HG03575 (cell line): ENCODE measurements around the gene ZNF677.
"Not testable (repeated sequence)": the region's sequence is repeated elsewhere in the genome, so short reads cannot be mapped to it uniquely, and the experiment has no call there.

Experiments used
- ATAC-seq: cut with Tn5 transposase; IDR thresholded peaks from one replicate; pipeline ENCODE4 v1.9.1; 2021; ENCODE audit not compliant: unreplicated experiment, insufficient number of reproducible peaks, low FRiP score; ENCODE audit errors: extremely low read depth

ZNF677 gene

GRCh38 chr19:53254411-53255341 lies at the start of gene ZNF677:
Gene ZNF677, minus strand, starts transcription at chr19:53254873. Its CDS starts 3,323 bp downstream, at chr19:53251550.
- ATAC-seq, result no peak

DNA sequence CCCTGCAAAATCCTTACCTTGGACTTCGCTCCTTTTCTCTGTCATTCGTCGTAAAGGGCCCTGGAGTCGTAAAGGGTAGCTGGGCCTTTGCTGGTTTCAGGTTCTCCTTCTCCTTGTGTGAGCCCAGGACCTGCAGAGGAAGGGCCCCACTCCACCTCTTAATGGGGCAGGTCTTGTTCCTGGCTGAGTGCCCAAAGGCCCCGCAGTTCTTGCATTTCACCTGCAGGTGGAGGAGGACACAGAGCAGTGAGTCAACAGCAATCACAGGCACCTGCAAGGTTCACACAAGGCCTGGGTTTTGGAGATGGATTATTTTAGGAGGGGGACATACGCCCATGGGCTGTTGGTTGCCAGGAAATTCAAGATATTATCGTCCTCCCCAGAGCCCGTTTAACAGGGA lies 46.7 kb upstream of the ZNF677 start:
- ATAC-seq, result not testable (repeated sequence)

DNA sequence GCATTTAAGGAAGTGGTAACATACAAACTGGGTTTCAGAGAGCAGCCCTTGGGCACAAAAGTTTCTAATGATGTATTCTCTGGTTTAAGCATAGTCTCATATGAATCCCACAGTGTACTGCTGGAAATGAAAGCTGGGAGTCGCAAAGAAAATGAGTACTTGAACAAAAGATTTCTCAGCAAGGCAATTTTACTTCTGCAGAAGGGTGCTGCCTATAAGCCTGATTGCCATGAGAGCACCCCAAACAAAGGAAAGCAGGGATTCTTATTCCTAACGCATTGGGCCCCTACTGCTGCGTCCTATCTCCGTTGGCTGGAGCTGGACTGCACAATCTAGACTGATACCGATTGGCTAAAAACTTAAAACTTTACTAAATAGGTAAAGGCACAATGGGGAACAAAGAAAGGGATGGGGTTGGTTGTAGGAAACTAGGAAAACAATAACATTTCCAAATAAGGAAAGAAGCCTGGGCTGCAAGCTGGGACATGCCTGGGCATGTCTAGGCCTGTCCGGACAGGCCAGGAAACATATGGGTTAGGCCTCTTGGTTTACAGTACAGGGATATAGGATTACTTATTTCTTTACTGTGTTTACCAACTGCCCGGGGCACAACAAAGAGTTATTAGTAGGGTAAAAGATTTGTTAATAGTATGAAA lies 40.2 kb upstream of the ZNF677 start:
- no peak for ATAC-seq

GRCh38 chr19:53290758-53291549 lies 36.3 kb upstream of the ZNF677 start:
- ATAC-seq, result no peak

GRCh38 chr19:53285087-53285486 lies 30.4 kb upstream of the ZNF677 start:
- ATAC-seq, result no peak

- not testable (repeated sequence) for ATAC-seq
Measured at GRCh38 chr19:53281947-53282346, 27.3 kb upstream of the ZNF677 start.

- ATAC-seq, result no peak
Measured at GRCh38 chr19:53275480-53275879, 20.8 kb upstream of the ZNF677 start.

GRCh38 chr19:53272044-53272443 lies 17.4 kb upstream of the ZNF677 start:
- ATAC-seq, result no peak

DNA sequence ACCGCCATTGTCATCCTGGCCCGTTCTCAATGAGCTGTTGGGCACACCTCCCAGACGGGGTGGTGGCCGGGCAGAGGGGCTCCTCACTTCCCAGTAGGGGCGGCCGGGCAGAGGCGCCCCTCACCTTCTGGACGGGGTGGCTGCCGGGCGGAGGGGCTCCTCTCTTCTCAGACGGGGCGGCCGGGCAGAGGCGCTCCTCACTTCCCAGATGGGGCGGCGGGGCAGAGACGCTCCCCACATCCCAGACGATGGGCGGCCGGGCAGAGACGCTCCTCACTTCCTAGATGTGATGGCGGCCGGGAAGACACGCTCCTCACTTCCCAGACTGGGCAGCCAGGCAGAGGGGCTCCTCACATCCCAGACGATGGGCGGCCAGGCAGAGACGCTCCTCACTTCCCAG lies 15.2 kb upstream of the ZNF677 start:
- not testable (repeated sequence) for ATAC-seq

GRCh38 chr19:53267623-53268022 lies 12.9 kb upstream of the ZNF677 start, which contains the start of gene VN1R4:
Gene VN1R4, minus strand, starts transcription at chr19:53267723. Its CDS starts 58 bp downstream, at chr19:53267665.
- ATAC-seq, result not testable (repeated sequence)

- not testable (repeated sequence) for ATAC-seq
Measured at GRCh38 chr19:53257715-53258342, 3.2 kb upstream of the ZNF677 start, which contains the start of gene VN1R2. Gene VN1R2, plus strand, starts transcription at chr19:53258292. Its CDS starts 84 bp downstream, at chr19:53258376.

- no peak for ATAC-seq
Measured at GRCh38 chr19:53246498-53246897, 8.2 kb downstream of the ZNF677 start.

- ATAC-seq, result no peak
Measured at GRCh38 chr19:53237114-53237777, 17.4 kb downstream of the ZNF677 start.

DNA sequence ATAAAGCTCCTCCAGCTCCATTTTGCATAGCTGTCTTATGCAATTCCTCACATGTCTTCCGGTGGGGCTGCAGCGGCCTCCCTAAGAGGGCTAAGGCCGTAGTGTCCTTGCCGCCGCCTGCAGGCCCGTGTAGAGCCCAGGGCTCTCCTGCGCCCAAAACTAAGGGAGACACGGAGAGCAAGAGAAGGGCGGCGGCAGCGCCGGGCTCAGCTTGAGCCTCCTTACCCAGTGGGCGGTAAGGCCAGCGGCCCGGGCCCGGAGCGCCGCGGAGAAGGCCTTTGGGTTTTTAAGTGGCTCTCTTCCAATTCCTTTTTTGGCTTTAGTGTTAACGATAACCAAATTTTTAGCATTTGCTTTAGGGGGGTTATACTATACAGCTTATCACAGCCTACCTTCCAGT lies 30.1 kb downstream of the ZNF677 start:
- no peak for ATAC-seq

DNA sequence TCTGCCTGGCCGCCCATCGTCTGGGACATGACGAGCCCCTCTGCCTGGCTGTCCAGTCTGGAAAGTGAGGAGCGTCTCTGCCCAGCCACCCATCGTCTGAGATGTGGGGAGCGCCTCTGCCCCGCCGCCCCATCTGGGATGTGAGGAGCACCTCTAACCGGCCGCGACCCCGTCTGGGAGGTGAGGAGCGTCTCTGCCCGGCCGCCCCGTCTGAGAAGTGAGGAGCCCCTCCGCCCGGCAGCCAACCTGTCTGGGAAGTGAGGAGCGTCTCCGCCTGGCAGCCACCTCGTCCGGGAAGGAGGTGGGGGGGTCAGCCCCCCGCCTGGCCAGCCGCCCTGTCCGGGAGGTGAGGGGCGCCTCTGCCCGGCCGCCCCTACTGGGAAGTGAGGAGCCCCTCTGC lies 32.0 kb downstream of the ZNF677 start:
- ATAC-seq, result not testable (repeated sequence)

DNA sequence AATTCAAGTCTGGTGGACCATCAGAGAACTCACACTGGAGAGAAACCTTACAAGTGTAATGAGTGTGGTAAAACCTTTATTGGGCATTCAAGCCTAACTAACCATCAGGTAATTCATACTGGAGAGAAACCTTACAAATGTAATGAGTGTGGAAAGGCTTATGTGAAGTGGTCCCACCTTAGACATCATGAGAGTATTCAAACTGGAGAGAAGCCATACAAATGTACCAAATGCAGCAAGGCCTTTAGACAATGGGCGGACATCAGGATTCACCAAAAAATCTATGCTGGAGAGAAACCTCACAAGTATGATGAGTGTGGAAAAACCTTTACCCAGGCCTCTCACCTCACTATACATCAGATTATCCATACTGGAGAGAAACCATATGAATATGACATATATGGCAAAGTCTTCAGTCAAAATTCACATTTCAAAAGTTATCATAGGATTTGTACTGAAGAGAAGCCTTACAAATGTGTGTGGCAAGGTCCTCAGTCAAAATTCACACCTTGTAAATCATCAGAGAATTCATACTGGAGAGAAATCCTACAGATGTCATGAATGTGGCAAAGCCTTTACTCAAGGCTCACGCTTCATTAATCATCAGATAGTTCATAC lies 41.9 kb downstream of the ZNF677 start:
- ATAC-seq, result no peak

GRCh38 chr19:53211554-53211953 lies 43.1 kb downstream of the ZNF677 start:
- not testable (repeated sequence) for ATAC-seq
